Adrenal gland (tissue), 12 donors: ENCODE results near the gene TFAM. TPM values are rescaled to one million over a fixed set of nuclear protein-coding genes. Genes with fewer than 3 reads are reported as not detected.

Experiments used
- DNase-seq, 7 donors: peaks; one replicate each; pipeline ENCODE4 v3.0.0-alpha.2; 2019 to 2020
- H3K27ac ChIP-seq, 5 donors: fragments of 200-600 bp; sonication (generic) in 4 of 5; 1 replicate in 3 of 5; 2 replicates in 2 of 5; pipeline versions ENCODE4 v1.5.1 to v1.8.0; 2016 to 2020; ENCODE audit warnings: mild to moderate bottlenecking in 1 of 5
- H3K27me3 ChIP-seq: fragments of 200-600 bp; 2 replicates; pipeline ENCODE4 v1.8.0; 2021
- H3K36me3 ChIP-seq, 2 donors: fragments of 200-600 bp; replicated peaks in 1 of 2; 1 replicate in 1 of 2; 2 replicates in 1 of 2; pipeline versions ENCODE4 v1.5.1 to v1.8.0; 2018 to 2022
- H3K4me1 ChIP-seq, 2 donors: fragments of 200-600 bp; replicated peaks in 1 of 2; 1 replicate in 1 of 2; 2 replicates in 1 of 2; pipeline versions ENCODE4 v1.5.1 to v1.8.0; 2018 to 2021
- H3K4me3 ChIP-seq, 4 donors: fragments of 200-600 bp; sonication (generic) in 3 of 4; one replicate each; pipeline ENCODE4 v1.5.1; 2016 to 2018
- H3K9me3 ChIP-seq, 3 donors: fragments of 200-600 bp; sonication (generic) in 1 of 3; replicated peaks in 1 of 3; 1 replicate in 2 of 3; 2 replicates in 1 of 3; pipeline versions ENCODE4 v1.5.1 to v1.8.0; 2016 to 2021
- CTCF ChIP-seq, 6 experiments: fragments of 450-650 bp in 4 of 6; fragments of 200-600 bp in 2 of 6; sonication (generic) in 1 of 6; IDR thresholded peaks; 1 replicate in 5 of 6; 2 replicates in 1 of 6; pipeline versions ENCODE4 v1.5.1 to v1.8.0; 2016 to 2021; ENCODE audit warnings: antibody characterized with exemption in 6 of 6, mild to moderate bottlenecking in 2 of 6, moderate library complexity in 1 of 6
- POLR2A ChIP-seq, 2 donors: fragments of 450-650 bp; IDR thresholded peaks; one replicate each; pipeline ENCODE4 v1.6.1; 2017; ENCODE audit warnings: antibody characterized with exemption in 2 of 2, mild to moderate bottlenecking in 2 of 2, moderate library complexity in 1 of 2
- WGBS, 4 donors: extraction: QIAGEN DNeasy Blood & Tissue Kit in 2 of 4; methylation state at CpG; one replicate each; pipeline versions ENCODE4 v1.1.5 to v1.1.7; 2013 to 2017; 5-methylcytosine and 5-hydroxymethylcytosine counted together
- intact Hi-C, 2 donors: fragments of 100-400 bp; cut with DNase I; formaldehyde crosslinking; loops; one replicate each; pipeline versions ENCODE4 v1.14.1 to v1.15.0; 2022 to 2023
- polyA plus RNA-seq, 3 donors: library from polyadenylated mRNA; stranded (reverse); fragments of 200-250 nt in 2 of 3; fragments of 350-450 nt in 1 of 3; fragmentation: Illumina TruSeq in 1 of 3; extraction: RNeasy Lipid Tissue Mini Kit (QIAGEN cat#74804) in 1 of 3; gene quantifications; one replicate each; pipeline ENCODE4 v1.2.3, GENCODE V29; 2013 to 2014
- total RNA-seq, 9 donors: library from RNA; depleted of rRNA in 4 of 9; stranded (reverse); fragments of >200 nt in 4 of 9; fragments of 120-200 nt in 1 of 9; fragmentation: NEBNext Ultra II Directional in 1 of 9; extraction: Animal tissue kit (Norgen Biotek cat#: 25700) in 1 of 9; gene quantifications; one replicate each; pipeline versions ENCODE4 v1.1.0 to v1.2.4, GENCODE V29; 2013 to 2023
- donor health status: healthy with polysubstance abuse.
- donor health status: Bipolar disorder and iron deficiency.
- donor health status: DM: yes; HTN: yes; CAD: no.
- donor health status: DM: no; HTN: no; CAD: no.
- donor health status: DM: no; HTN: no; CAD: no.
- donor health status: DM: yes; HTN: yes; CAD: no.

TFAM gene
- total and polyA plus RNA-seq, 12 donors = 4.3 to 55.7 (median 34.2) TPM

GRCh38 chr10:58358314-58358933, 26.8 kb upstream of the TFAM start:
- no peaks in the 10 kb centered on the region for H3K27me3 ChIP-seq
- peaks cover 35 to 57% of the 10 kb centered on the region in 2 donors for H3K4me1 ChIP-seq
- no peak for DNase-seq
- H3K4me3 ChIP-seq = no peak overlapping the region
- intact Hi-C loops = no loop called here
- H3K9me3 ChIP-seq = no peaks in the 10 kb centered on the region
- no peak overlapping the region for H3K27ac ChIP-seq
- no peak for TF ChIP-seq POLR2A (IDR thresholded peaks at IDR 0.05)
- H3K36me3 ChIP-seq = no peaks in the 10 kb centered on the region
- WGBS, 4 donors = 74 to 91% (median 87%) methylated on average over 4 of the region's 4 CpGs

- no peak overlapping the region for H3K27ac ChIP-seq
- DNase-seq = no peak
- no peaks in the 10 kb centered on the region for H3K36me3 ChIP-seq
- H3K27me3 ChIP-seq = no peaks in the 10 kb centered on the region
- H3K4me3 ChIP-seq = no peak overlapping the region
- 84 to 100% (median 91%) methylated on average over 1 of the region's 1 CpG for WGBS, 4 donors
- intact Hi-C loops = no loop called here
- H3K4me1 ChIP-seq = peaks cover 33 to 52% of the 10 kb centered on the region in 2 donors
- no peaks in the 10 kb centered on the region for H3K9me3 ChIP-seq
- no peak for TF ChIP-seq CTCF (IDR thresholded peaks at IDR 0.05)
- TF ChIP-seq POLR2A (IDR thresholded peaks at IDR 0.05) = no peak
These were observed 26.3 kb upstream of the TFAM start for GRCh38 chr10:58358947-58359346.

- intact Hi-C loops = no loop called here
- Histone ChIP-seq H3K4me1 (peaks cover 33 to 52% of the 10 kb centered on the region in 2 donors), H3K4me3 (no peak overlapping the region), H3K27ac (no peak overlapping the region), H3K36me3 (no peaks in the 10 kb centered on the region), H3K9me3 (no peaks in the 10 kb centered on the region), H3K27me3 (no peaks in the 10 kb centered on the region)
- TF ChIP-seq CTCF (IDR thresholded peaks at IDR 0.05) = no peak
- TF ChIP-seq POLR2A (IDR thresholded peaks at IDR 0.05) = no peak
- 95 to 100% (median 97%) methylated on average over 3 of the region's 3 CpGs for WGBS, 4 donors
- DNase-seq = no peak
These were observed 25.7 kb upstream of the TFAM start for GRCh38 chr10:58359541-58359940.

DNA sequence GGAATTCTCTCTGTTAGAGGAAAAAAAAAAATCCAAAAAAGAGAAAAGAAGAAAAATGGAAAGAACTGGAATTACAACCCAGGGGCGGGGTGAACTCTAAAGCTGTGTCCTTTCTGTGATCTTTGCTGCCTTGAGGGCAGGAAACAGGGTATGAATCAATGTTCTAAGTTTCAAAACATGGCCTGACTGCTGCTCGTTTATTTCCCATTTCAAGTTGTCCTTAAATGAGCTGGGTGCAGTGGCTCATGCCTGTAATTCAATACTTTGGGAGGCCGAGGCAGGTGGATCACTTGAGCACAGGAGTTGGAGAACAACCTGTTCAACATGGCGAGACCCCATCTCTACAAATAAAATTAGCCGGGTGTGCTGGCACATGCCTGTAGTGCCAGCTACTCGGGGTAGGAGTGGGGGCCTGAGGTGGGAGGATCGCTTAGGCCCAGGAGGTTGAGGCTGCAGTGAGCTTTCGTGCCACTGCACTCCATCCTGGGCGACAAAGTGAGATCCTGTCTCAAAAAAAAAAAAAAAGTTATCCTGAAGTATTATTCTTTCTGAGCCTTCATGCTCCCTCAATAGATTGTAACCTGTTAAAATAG, 24.7 kb upstream of the TFAM start:
- no peaks in the 10 kb centered on the region for H3K27me3 ChIP-seq
- peak in 1 of 7 donors; percentile 8 for DNase-seq
- 73 to 83% (median 80%) methylated on average over 8 to 9 of the region's 9 CpGs for WGBS, 4 donors
- H3K4me1 ChIP-seq = peaks cover 33 to 46% of the 10 kb centered on the region in 2 donors
- no peaks in the 10 kb centered on the region for H3K36me3 ChIP-seq
- H3K27ac ChIP-seq = peak overlapping the region in 1 of 5 donors; percentile 6
- H3K4me3 ChIP-seq = no peak overlapping the region
- TF ChIP-seq CTCF (IDR thresholded peaks at IDR 0.05) (no peak), POLR2A (IDR thresholded peaks at IDR 0.05) (no peak)
- no peaks in the 10 kb centered on the region for H3K9me3 ChIP-seq
- intact Hi-C loops = no loop called here

GRCh38 chr10:58361353-58361752, 23.9 kb upstream of the TFAM start:
- no peak for TF ChIP-seq POLR2A (IDR thresholded peaks at IDR 0.05)
- no peak for TF ChIP-seq CTCF (IDR thresholded peaks at IDR 0.05)
- peak overlapping the region in 2 of 5 donors; percentile 13 to 28 for H3K27ac ChIP-seq
- H3K9me3 ChIP-seq = no peaks in the 10 kb centered on the region
- H3K27me3 ChIP-seq = no peaks in the 10 kb centered on the region
- WGBS, 4 donors = 98 to 100% (median 100%) methylated on average over 2 of the region's 2 CpGs
- intact Hi-C loops = no loop called here
- no peak for DNase-seq
- peaks cover 33 to 39% of the 10 kb centered on the region in 2 donors for H3K4me1 ChIP-seq
- H3K36me3 ChIP-seq = no peaks in the 10 kb centered on the region
- H3K4me3 ChIP-seq = no peak overlapping the region
